ENCODE measurements around the gene TMEM92. TPM values are rescaled to one million over a fixed set of nuclear protein-coding genes. Genes with fewer than 3 reads are reported as not detected.

The TMEM92 gene
- total RNA-seq, 2 experiments from 2014 or later = 0.08 TPM; not detected in 1

GRCh38 chr17:50273654-50274040 is 619 bp upstream of the TMEM92 start:
- no peaks in the 10 kb centered on the region for H3K9me3 Mint-ChIP-seq

DNA sequence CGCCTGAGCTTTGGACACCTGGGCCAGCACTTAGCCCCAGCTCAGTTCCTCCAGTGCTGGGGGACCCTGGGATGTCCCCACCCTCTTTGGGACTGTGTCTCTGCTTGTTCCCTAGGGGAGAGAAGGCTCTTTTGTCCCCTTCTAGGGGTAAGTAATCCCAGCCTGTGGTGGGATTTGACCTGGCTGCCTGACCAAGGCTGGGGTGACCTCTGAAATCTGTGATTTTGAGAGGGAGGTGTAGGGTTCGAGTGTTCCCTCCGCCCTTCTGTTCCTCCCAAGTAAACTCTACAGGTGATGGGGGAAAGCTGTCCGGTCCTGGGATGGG is 593 bp downstream of the TMEM92 start:
- no peaks in the 10 kb centered on the region for H3K9me3 Mint-ChIP-seq
- H3K4me1 Mint-ChIP-seq = peaks cover 18% of the 10 kb centered on the region
- H3K27ac Mint-ChIP-seq = no peak overlapping the region
- ChIA-PET POLR2A (interaction anchor here (0.6 kb wide), 1 partner anchor 21 kb away, joined by 3 read pairs; no protein-coding TSS in a partner anchor), CTCF (interaction anchor here (1.5 to 5.8 kb wide), 7 partner anchors 8 to 181 kb away, joined by 4 to 56 read pairs (median 15); partner anchors contain the start of gene COL1A1)
- no peaks in the 10 kb centered on the region for H3K36me3 Mint-ChIP-seq (ENCODE audit: low read depth)
- no peak for DNase-seq
- peaks cover 26% of the 10 kb centered on the region for H3K27me3 Mint-ChIP-seq
- no peak overlapping the region for H3K4me3 Mint-ChIP-seq

More at GRCh38 chr17:50273654-50274040, 619 bp upstream of the TMEM92 start:
- H3K27me3 Mint-ChIP-seq = peaks cover 26% of the 10 kb centered on the region
- no peak for DNase-seq
- no peaks in the 10 kb centered on the region for H3K36me3 Mint-ChIP-seq (ENCODE audit: low read depth)
- H3K4me3 Mint-ChIP-seq = no peak overlapping the region
- peaks cover 18% of the 10 kb centered on the region for H3K4me1 Mint-ChIP-seq
- ChIA-PET CTCF (interaction anchor here (0.6 to 5.8 kb wide), 9 partner anchors 9 to 180 kb away, joined by 3 to 56 read pairs (median 10); partner anchors contain the start of gene COL1A1), POLR2A (interaction anchor here (1.1 to 2.4 kb wide), 4 partner anchors 9 to 74 kb away, joined by 3 to 7 read pairs (median 4); partner anchors contain the start of gene COL1A1)
- H3K27ac Mint-ChIP-seq = no peak overlapping the region

GRCh38 chr17:50275279-50275678 is 1.0 kb downstream of the TMEM92 start:
- H3K27ac Mint-ChIP-seq = no peak overlapping the region
- no peak for DNase-seq
- peaks cover 18% of the 10 kb centered on the region for H3K4me1 Mint-ChIP-seq
- ChIA-PET CTCF (interaction anchor here (0.7 to 5.8 kb wide), 7 partner anchors 8 to 181 kb away, joined by 3 to 56 read pairs (median 15); partner anchors contain the start of gene COL1A1), POLR2A (no interaction called here)
- no peak overlapping the region for H3K4me3 Mint-ChIP-seq
- no peaks in the 10 kb centered on the region for H3K36me3 Mint-ChIP-seq (ENCODE audit: low read depth)
- H3K9me3 Mint-ChIP-seq = no peaks in the 10 kb centered on the region
- peaks cover 26% of the 10 kb centered on the region for H3K27me3 Mint-ChIP-seq

DNA sequence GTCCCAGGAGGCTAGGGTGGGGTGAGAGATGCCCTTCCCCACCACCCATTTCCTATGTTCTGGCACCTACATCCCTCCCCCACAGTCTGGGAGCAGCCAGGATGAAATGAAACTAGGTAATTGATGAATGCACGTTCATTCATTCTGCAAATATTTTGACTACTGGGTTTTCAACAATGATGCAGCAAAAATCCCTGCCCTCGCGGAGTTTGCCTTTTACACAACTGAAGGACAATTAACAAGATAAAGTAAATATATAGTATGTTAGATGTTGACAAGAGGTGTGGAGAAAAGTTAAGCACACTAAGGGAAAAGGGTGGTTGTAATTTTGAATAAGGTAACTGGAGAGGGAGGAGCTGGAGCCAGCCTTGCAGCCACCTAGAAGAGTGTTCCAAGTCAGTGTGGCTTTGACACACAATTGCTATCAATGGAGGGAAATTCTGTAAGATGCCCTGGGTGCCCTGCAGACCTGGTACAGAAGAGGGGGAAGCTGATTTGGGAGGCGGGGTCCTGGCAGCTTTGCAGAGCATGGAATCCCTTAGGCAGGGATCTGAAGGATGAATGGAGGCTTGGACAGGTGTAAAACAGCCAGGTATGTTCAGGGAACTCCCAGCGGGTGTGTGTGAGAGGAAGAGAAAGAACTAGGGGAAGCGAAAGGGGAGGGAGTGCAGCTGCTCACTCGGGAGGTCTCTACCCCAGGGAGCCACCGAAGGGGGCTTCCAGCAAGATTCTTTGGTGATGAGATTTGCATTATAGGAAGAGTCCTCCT is 2.5 kb downstream of the TMEM92 start:
- ChIA-PET CTCF (interaction anchor here (1.1 to 5.8 kb wide), 6 partner anchors 15 to 182 kb away, joined by 3 to 38 read pairs (median 4); partner anchors contain the start of gene PDK2), POLR2A (interaction anchor here (1.2 kb wide), 1 partner anchor 13 kb away, joined by 4 read pairs; no protein-coding TSS in a partner anchor)
- H3K4me1 Mint-ChIP-seq = peaks cover 25% of the 10 kb centered on the region
- no peak overlapping the region for H3K27ac Mint-ChIP-seq
- peaks cover 35% of the 10 kb centered on the region for H3K27me3 Mint-ChIP-seq
- H3K4me3 Mint-ChIP-seq = no peak overlapping the region
- no peaks in the 10 kb centered on the region for H3K9me3 Mint-ChIP-seq
- H3K36me3 Mint-ChIP-seq (ENCODE audit: low read depth) = peaks cover 6% of the 10 kb centered on the region
- no peak for DNase-seq

DNA sequence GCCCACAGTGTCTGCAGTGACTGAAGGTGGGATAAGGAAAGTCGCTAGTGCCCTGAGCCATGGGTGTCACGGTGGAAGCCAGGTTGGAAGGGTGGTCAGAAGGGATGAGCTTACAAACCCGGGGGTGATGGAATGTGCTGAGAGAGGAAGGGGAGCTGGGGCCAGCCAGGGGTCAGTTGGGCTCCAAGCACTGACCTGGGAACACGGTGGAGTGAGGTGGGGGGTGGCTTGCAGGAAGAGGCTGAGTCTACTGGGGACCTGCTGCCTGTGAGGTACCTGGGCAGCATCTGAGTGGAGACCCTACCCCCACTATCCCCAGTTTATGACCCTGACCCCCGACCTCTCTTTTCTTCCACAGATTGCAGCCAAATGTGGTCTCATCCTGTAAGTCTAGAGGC is 3.1 kb downstream of the TMEM92 start:
- H3K27me3 Mint-ChIP-seq = peaks cover 40% of the 10 kb centered on the region
- peaks cover 10% of the 10 kb centered on the region for H3K36me3 Mint-ChIP-seq (ENCODE audit: low read depth)

DNA sequence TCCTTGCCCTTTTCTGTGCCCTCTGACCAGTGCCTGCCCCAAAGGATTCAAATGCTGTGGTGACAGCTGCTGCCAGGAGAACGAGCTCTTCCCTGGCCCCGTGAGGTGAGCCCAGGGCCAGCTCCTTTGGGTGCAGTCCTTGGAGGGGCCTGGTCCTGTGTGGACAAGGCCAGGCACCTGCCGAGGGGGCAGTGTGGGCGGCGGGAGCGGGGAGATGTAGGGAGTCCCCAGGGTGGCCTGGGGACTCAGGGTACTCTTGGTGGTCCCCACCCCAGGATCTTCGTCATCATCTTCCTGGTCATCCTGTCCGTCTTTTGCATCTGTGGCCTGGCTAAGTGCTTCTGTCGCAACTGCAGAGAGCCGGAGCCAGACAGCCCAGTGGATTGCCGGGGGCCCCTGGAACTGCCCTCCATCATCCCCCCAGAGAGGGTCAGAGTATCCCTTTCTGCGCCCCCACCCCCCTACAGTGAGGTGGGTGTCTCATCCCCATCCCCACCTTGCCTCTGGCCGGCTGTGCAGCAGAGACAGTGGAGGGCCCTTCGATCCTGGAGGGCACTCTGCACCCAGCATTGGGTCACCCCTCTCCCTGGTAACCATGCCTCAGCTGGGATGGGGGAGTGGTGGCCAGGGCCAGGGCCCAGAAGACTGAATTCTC is 4.4 kb downstream of the TMEM92 start:
- peaks cover 38% of the 10 kb centered on the region for H3K27me3 Mint-ChIP-seq
- no peak overlapping the region for H3K27ac Mint-ChIP-seq
- no peak overlapping the region for H3K4me3 Mint-ChIP-seq
- peaks cover 8% of the 10 kb centered on the region for H3K9me3 Mint-ChIP-seq
- H3K4me1 Mint-ChIP-seq = peaks cover 31% of the 10 kb centered on the region
- ChIA-PET CTCF (interaction anchor here (1.2 to 1.6 kb wide), 2 partner anchors 8 to 79 kb away, joined by 3 to 4 read pairs; no protein-coding TSS in a partner anchor), POLR2A (no interaction called here)
- no peak for DNase-seq
- peaks cover 17% of the 10 kb centered on the region for H3K36me3 Mint-ChIP-seq (ENCODE audit: low read depth)

More for the DNA sequence above, 3.1 kb downstream of the TMEM92 start:
- no peak for DNase-seq
- no peak overlapping the region for H3K27ac Mint-ChIP-seq
- H3K4me3 Mint-ChIP-seq = no peak overlapping the region
- peaks cover 4% of the 10 kb centered on the region for H3K9me3 Mint-ChIP-seq
- POLR2A ChIA-PET = interaction anchor here (1.2 kb wide), 1 partner anchor 13 kb away, joined by 4 read pairs; no protein-coding TSS in a partner anchor
- CTCF ChIA-PET = interaction anchor here (1.1 to 3.3 kb wide), 5 partner anchors 15 to 183 kb away, joined by 3 to 16 read pairs (median 3); partner anchors contain the start of gene PDK2
- peaks cover 28% of the 10 kb centered on the region for H3K4me1 Mint-ChIP-seq

- DNase-seq = no peak
- Mint-ChIP-seq H3K4me3 (no peak overlapping the region), H3K4me1 (peaks cover 34% of the 10 kb centered on the region), H3K27me3 (peaks cover 42% of the 10 kb centered on the region), H3K36me3 (ENCODE audit: low read depth) (peaks cover 17% of the 10 kb centered on the region), H3K27ac (no peak overlapping the region), H3K9me3 (peaks cover 8% of the 10 kb centered on the region)
- ChIA-PET CTCF (interaction anchor here (1.2 to 1.6 kb wide), 2 partner anchors 9 to 79 kb away, joined by 3 to 4 read pairs; no protein-coding TSS in a partner anchor), POLR2A (no interaction called here)
Measured at GRCh38 chr17:50279181-50279526, 4.9 kb downstream of the TMEM92 start.

DNA sequence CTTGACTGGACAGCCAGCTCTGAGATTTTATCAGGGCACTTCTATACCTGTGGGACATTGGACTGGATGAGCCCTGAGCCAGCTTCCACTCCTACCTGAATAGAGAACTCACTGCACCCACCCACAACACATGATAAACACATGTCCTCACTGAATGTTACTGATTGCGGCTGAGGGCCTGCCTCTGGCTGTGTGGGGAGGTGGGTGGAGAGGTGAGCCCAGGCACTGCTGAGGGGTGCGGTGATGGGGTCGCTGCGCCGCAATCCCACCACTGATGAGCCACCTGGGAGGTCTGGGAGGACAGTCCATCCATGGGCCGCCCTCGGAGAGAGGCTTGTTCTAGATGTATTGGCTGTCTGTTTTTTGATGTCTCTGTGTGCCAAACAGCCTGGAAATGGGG is 5.4 kb downstream of the TMEM92 start:
- no peak overlapping the region for H3K4me3 Mint-ChIP-seq
- H3K9me3 Mint-ChIP-seq = peaks cover 8% of the 10 kb centered on the region
- H3K4me1 Mint-ChIP-seq = peaks cover 33% of the 10 kb centered on the region
- ChIA-PET POLR2A (no interaction called here), CTCF (interaction anchor here (1.2 kb wide), 1 partner anchor 9 kb away, joined by 3 read pairs; no protein-coding TSS in a partner anchor)
- no peak for DNase-seq
- peaks cover 19% of the 10 kb centered on the region for H3K36me3 Mint-ChIP-seq (ENCODE audit: low read depth)
- no peak overlapping the region for H3K27ac Mint-ChIP-seq
- H3K27me3 Mint-ChIP-seq = peaks cover 41% of the 10 kb centered on the region

- Mint-ChIP-seq H3K4me3 (no peak overlapping the region), H3K9me3 (peaks cover 8% of the 10 kb centered on the region), H3K4me1 (peaks cover 33% of the 10 kb centered on the region), H3K27me3 (peaks cover 36% of the 10 kb centered on the region), H3K36me3 (ENCODE audit: low read depth) (peaks cover 19% of the 10 kb centered on the region), H3K27ac (no peak overlapping the region)
- no peak for DNase-seq
- POLR2A ChIA-PET = no interaction called here
- CTCF ChIA-PET = interaction anchor here (1.2 kb wide), 1 partner anchor 10 kb away, joined by 3 read pairs; no protein-coding TSS in a partner anchor
Measured at GRCh38 chr17:50280068-50280467, 5.8 kb downstream of the TMEM92 start.

DNA sequence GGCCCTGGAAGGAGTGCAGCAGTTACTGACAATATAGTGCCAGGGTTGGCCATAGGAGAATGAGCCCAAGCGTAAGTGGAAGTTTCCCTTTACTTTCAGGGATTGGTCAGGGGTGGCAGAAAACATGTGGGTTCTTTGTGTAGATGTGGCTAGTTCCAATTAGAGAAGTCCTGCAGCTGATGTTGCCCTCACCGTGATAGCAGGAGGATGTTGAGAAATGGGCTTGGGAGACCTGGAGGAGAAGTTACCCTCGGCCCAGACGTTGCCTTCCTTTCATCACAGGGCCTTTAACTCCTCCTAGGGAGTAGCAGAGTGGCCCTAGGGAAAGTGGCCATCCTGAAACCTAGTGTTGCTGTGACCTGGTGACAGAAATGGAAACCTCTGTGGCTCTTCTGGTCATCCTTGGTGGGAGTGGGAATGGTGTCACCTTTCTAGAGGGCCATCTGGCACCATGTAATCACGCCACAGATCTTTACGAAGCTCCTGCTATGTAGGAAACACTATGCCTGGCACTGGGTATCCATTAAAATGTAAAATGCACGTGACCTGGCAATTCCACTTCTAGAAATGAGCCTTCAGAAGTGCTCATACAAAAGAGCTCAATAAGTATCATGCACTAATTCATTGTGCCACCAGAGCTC is 6.7 kb downstream of the TMEM92 start:
- ChIA-PET CTCF (interaction anchor here (1.1 to 3.5 kb wide), 3 partner anchors 9 to 80 kb away, joined by 3 to 25 read pairs (median 3); partner anchors contain the start of gene COL1A1), POLR2A (interaction anchor here (1.0 kb wide), 1 partner anchor 79 kb away, joined by 3 read pairs; the partner anchor contains the start of gene COL1A1)
- no peak for DNase-seq
- no peak overlapping the region for H3K27ac Mint-ChIP-seq
- H3K36me3 Mint-ChIP-seq (ENCODE audit: low read depth) = peaks cover 19% of the 10 kb centered on the region
- peaks cover 33% of the 10 kb centered on the region for H3K4me1 Mint-ChIP-seq
- no peak overlapping the region for H3K4me3 Mint-ChIP-seq
- H3K27me3 Mint-ChIP-seq = peaks cover 32% of the 10 kb centered on the region
- peaks cover 8% of the 10 kb centered on the region for H3K9me3 Mint-ChIP-seq

DNA sequence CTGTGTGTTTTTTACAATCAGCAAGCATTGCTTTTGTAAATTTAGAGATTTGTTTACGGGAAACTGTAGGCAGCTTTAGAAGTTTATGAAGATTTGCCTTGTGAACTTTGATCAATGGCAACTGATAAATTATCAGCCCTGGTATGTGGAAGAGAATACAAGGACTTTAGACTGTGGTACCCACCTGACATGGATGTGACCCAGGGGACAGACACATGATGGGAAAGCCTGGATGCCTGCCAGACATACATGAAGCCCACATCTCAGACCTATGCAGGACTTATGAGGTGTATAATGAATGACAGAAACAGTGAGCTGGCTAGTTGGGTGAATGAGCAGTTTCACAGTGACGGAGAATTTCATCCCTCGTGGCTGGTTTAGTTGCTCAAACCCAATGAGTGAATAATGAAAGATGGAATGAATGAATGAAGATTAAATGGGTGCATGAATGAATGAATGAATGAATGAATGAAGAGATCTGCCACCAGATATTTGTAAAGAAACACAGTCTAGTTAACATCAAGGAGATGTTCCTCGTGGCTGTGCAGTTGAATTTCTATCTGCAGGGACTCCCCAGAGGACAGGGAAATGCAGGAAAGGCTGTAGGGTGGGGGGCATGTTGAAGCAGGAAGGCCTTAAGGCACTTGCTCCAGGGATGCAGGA is 7.6 kb downstream of the TMEM92 start:
- H3K36me3 Mint-ChIP-seq (ENCODE audit: low read depth) = peaks cover 19% of the 10 kb centered on the region
- ChIA-PET CTCF (interaction anchor here (1.1 to 3.5 kb wide), 6 partner anchors 8 to 112 kb away, joined by 3 to 25 read pairs (median 5); partner anchors contain the start of gene COL1A1), POLR2A (interaction anchor here (1.0 to 1.3 kb wide), 2 partner anchors 9 to 80 kb away, joined by 3 to 6 read pairs; partner anchors contain the start of gene COL1A1)
- no peak for DNase-seq
- H3K9me3 Mint-ChIP-seq = peaks cover 8% of the 10 kb centered on the region
- H3K27me3 Mint-ChIP-seq = peaks cover 29% of the 10 kb centered on the region
- no peak overlapping the region for H3K4me3 Mint-ChIP-seq
- H3K27ac Mint-ChIP-seq = no peak overlapping the region
- peaks cover 38% of the 10 kb centered on the region for H3K4me1 Mint-ChIP-seq

DNA sequence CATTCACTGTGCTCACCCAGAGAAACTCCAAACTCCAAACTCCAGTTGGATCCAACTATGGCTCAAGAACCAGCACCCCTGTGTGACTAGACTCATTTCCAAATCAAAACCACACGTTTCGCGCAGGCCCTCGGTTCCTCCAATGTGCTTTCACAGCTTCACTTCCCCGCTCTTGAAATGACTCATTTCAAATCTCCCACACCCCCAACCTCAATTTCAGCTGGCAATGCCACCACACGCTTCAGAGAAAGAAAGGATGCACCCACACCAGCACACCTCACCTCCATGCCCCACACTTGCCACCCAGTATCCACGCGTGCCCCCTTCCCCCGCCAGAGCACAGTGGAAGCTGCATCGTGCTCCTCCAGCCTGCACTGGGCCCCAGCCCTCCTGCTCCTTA is 9.0 kb downstream of the TMEM92 start:
- peak; percentile 70 for DNase-seq
- H3K4me3 Mint-ChIP-seq = no peak overlapping the region
- POLR2A ChIA-PET = interaction anchor here (0.7 to 2.1 kb wide), 5 partner anchors 9 to 90 kb away, joined by 3 to 6 read pairs (median 5); partner anchors contain the start of genes EME1 and MRPL27
- H3K27me3 Mint-ChIP-seq = peaks cover 24% of the 10 kb centered on the region
- H3K27ac Mint-ChIP-seq = peak overlapping the region; percentile 2
- CTCF ChIA-PET = interaction anchor here (0.9 to 3.5 kb wide), 8 partner anchors 9 to 189 kb away, joined by 3 to 25 read pairs (median 5); partner anchors contain the start of genes COL1A1 and TMEM92
- H3K9me3 Mint-ChIP-seq = peaks cover 8% of the 10 kb centered on the region
- H3K4me1 Mint-ChIP-seq = peaks cover 38% of the 10 kb centered on the region
- H3K36me3 Mint-ChIP-seq (ENCODE audit: low read depth) = peaks cover 19% of the 10 kb centered on the region
